GM12878 (cell line): ENCODE measurements around the gene ANAPC7. TPM values are rescaled to one million over a fixed set of nuclear protein-coding genes. Genes with fewer than 3 reads are reported as not detected.

Experiments
- ATAC-seq: fragments of 200-7000 bp; cut with Tn5 transposase; 3 replicates; pipeline ENCODE4 v1.9.1; 2020; ENCODE audit warnings: mild to moderate bottlenecking, moderate library complexity
- BruUV-seq: library from RNA; stranded (reverse); fragments of 400-500 nt; replicated peaks from 2 replicates; lab custom pipeline; 2021; lab: Mats Ljungman, UMichigan
- CTCF ChIA-PET: fragments of 300-600 bp; sonication (Branson Sonifier 250); formaldehyde crosslinking; extraction: SDS; loops from one replicate; lab custom pipeline; 2021; ENCODE audit warnings: inconsistent platforms; lab: Yijun Ruan, JAX
- POLR2A ChIA-PET: fragments of 350-600 bp; formaldehyde crosslinking; extraction: SDS; loops from one replicate; lab custom pipeline; 2021; ENCODE audit warnings: inconsistent platforms; lab: Charles Lee
- RAD21 ChIA-PET: fragments of 300-600 bp; sonication (Branson Sonifier 250); formaldehyde crosslinking; loops from one replicate; lab custom pipeline; 2023; ENCODE audit warnings: antibody characterized with exemption; ENCODE audit not compliant: unreplicated experiment; lab: Charles Lee
- SMC1A ChIA-PET: fragments of 300-600 bp; sonication (Branson Sonifier 250); formaldehyde crosslinking; loops from one replicate; lab custom pipeline; 2023; ENCODE audit not compliant: unreplicated experiment, uncharacterized antibody; lab: Charles Lee
- DNase-seq: peaks from one replicate; pipeline ENCODE4 v3.0.0-alpha.2; 2011; ENCODE audit warnings: low read depth, low spot score
- FAIRE-seq: peaks from 3 replicates; lab custom pipeline; 2011; peaks lifted over from hg19 to GRCh38; lab: Jason Lieb, UNC
- H2AFZ ChIP-seq: 2 replicates; pipeline ENCODE4 v1.6.0; 2011; ENCODE audit warnings: low read depth, low read length, control low read depth; ENCODE audit not compliant: control insufficient read depth
- H3K27ac ChIP-seq: 2 replicates; pipeline ENCODE4 v1.5.1; 2011; ENCODE audit warnings: control low read depth; ENCODE audit not compliant: control insufficient read depth, insufficient read depth
- H3K27me3 ChIP-seq, 2 experiments: replicated peaks in 1 of 2; 2 replicates each; pipeline versions ENCODE4 v1.6.0 to v1.6.1; 2011; ENCODE audit warnings: low read length in 1 of 2; ENCODE audit not compliant: control insufficient read depth in 2 of 2, insufficient read depth in 2 of 2
- H3K36me3 ChIP-seq, 2 experiments: 2 replicates each; pipeline ENCODE4 v1.5.1; 2011; ENCODE audit warnings: low read length in 1 of 2; ENCODE audit not compliant: control insufficient read depth in 2 of 2, insufficient read depth in 2 of 2
- H3K4me1 ChIP-seq: 2 replicates; pipeline ENCODE4 v1.6.1; 2011; ENCODE audit warnings: mild to moderate bottlenecking, low read length, moderate library complexity, mixed read lengths; ENCODE audit not compliant: control insufficient read depth, insufficient read depth
- H3K4me2 ChIP-seq: 2 replicates; pipeline ENCODE4 v1.6.0; 2011; ENCODE audit warnings: control low read depth; ENCODE audit not compliant: control insufficient read depth, insufficient read depth
- H3K4me3 ChIP-seq: fragments of 200-600 bp; sonication (generic); 2 replicates; pipeline ENCODE4 v1.5.1; 2016
- H3K79me2 ChIP-seq: 2 replicates; pipeline ENCODE4 v1.6.0; 2011; ENCODE audit warnings: low read length; ENCODE audit not compliant: control insufficient read depth, insufficient read depth
- H3K9ac ChIP-seq: 2 replicates; pipeline ENCODE4 v1.8.0; 2011; ENCODE audit warnings: low read length, control low read depth, mixed read lengths; ENCODE audit not compliant: control insufficient read depth, insufficient read depth
- H3K9me3 ChIP-seq: replicated peaks from 3 replicates; pipeline ENCODE4 v1.5.1; 2011; ENCODE audit warnings: mild to moderate bottlenecking, low read length; ENCODE audit not compliant: control insufficient read depth, insufficient read depth
- H4K20me1 ChIP-seq: 2 replicates; pipeline ENCODE4 v1.6.0; 2011; ENCODE audit not compliant: control insufficient read depth, insufficient read depth
- CHD2 ChIP-seq: IDR thresholded peaks from 2 replicates; pipeline ENCODE4 v1.6.1; 2011; ENCODE audit warnings: low read depth, low read length, improper control_type of control experiment, borderline replicate concordance
- CREB1 ChIP-seq: IDR thresholded peaks from 2 replicates; pipeline ENCODE4 v1.6.1; 2012; ENCODE audit warnings: low read depth, mild to moderate bottlenecking, inconsistent platforms
- GABPA ChIP-seq: IDR thresholded peaks from 2 replicates; pipeline ENCODE4 v1.6.1; 2014; ENCODE audit warnings: antibody characterized with exemption, low read depth, mild to moderate bottlenecking, inconsistent platforms
- LARP7 ChIP-seq: fragments of 450-650 bp; IDR thresholded peaks from 2 replicates; pipeline ENCODE4 v1.6.1; 2017; ENCODE audit warnings: mild to moderate bottlenecking
- MTA3 ChIP-seq: IDR thresholded peaks from 2 replicates; pipeline ENCODE4 v1.6.1; 2012; ENCODE audit warnings: low read length, inconsistent platforms, borderline replicate concordance
- MYC ChIP-seq: IDR thresholded peaks from 2 replicates; pipeline ENCODE4 v1.6.1; 2011; ENCODE audit warnings: mild to moderate bottlenecking, low read length, moderate library complexity, inconsistent platforms; ENCODE audit not compliant: insufficient read depth, insufficient replicate concordance, insufficient read length, severe bottlenecking
- NBN ChIP-seq: fragments of 450-650 bp; IDR thresholded peaks from 2 replicates; pipeline ENCODE4 v1.6.1; 2016
- NFIC ChIP-seq: IDR thresholded peaks from 2 replicates; pipeline ENCODE4 v1.6.1; 2012; ENCODE audit warnings: low read depth, mild to moderate bottlenecking, inconsistent platforms, low read length, moderate library complexity
- POLR2AphosphoS2 ChIP-seq: IDR thresholded peaks from 2 replicates; pipeline ENCODE4 v1.6.1; 2011; ENCODE audit warnings: low read depth, mild to moderate bottlenecking, low read length, improper control_type of control experiment, moderate library complexity
- ZNF24 ChIP-seq: fragments of 450-650 bp; IDR thresholded peaks from 2 replicates; pipeline ENCODE4 v1.6.1; 2017; ENCODE audit warnings: antibody characterized with exemption, mild to moderate bottlenecking
- ZNF384 ChIP-seq: IDR thresholded peaks from 2 replicates; pipeline ENCODE4 v1.6.1; 2012; ENCODE audit warnings: low read depth, mild to moderate bottlenecking, low read length, improper control_type of control experiment, borderline replicate concordance
- WGBS: methylation state at CpG from one replicate; pipeline ENCODE4 v1.1.6; 2016; ENCODE audit warnings: low lambda C conversion rate; ENCODE audit not compliant: insufficient replicate concordance, insufficient coverage; ENCODE audit errors: missing lambda C conversion rate; 5-methylcytosine and 5-hydroxymethylcytosine counted together
- in situ Hi-C: fragments of 300-500 bp; cut with MboI; formaldehyde crosslinking; loops from 9 replicates; pipeline ENCODE4 v1.14.3; 2018; ENCODE audit warnings: mixed read lengths
- intact Hi-C: fragments of 100-400 bp; cut with micrococcal nuclease; formaldehyde crosslinking; loops from one replicate; pipeline ENCODE4 v1.14.2; 2022; ENCODE audit not compliant: unreplicated experiment
- polyA plus RNA-seq, 11 experiments: library from polyadenylated mRNA; depleted of rRNA in 4 of 11; unstranded in 6 of 11; stranded (reverse) in 5 of 11; fragments of >200 nt; fragmentation: Nextera tagmentation in 4 of 11; fragmentation: Illumina TruSeq in 1 of 11; extraction: Ambion mirVana in 4 of 11; extraction: Trizol in 1 of 11; gene quantifications; 1 replicate in 1 of 11; 2 replicates in 10 of 11; pipeline versions ENCODE4 v1.2.1 to v1.2.3, GENCODE V29; 2011 to 2016; ENCODE audit warnings: inconsistent platforms in 2 of 11, missing spikeins in 2 of 11, low read depth in 1 of 11
- total RNA-seq, 4 experiments: library from RNA; depleted of rRNA in 3 of 4; stranded (reverse); fragments of >200 nt in 3 of 4; fragmentation: Illumina TruSeq in 1 of 4; extraction: Trizol in 1 of 4; gene quantifications; 2 replicates each; pipeline versions ENCODE4 v1.2.1 to v1.2.3, GENCODE V29; 2013 to 2021
- TF ChIP-seq, protein P1 (sequence below): fragments of 450-650 bp; IDR thresholded peaks from 2 replicates; pipeline ENCODE4 v1.6.1; 2016; ENCODE audit warnings: mild to moderate bottlenecking
- TF ChIP-seq, protein P2 (sequence below): fragments of 450-650 bp; formaldehyde crosslinking; IDR thresholded peaks from 2 replicates; pipeline ENCODE4 v1.5.0; 2022; ENCODE audit warnings: mild to moderate bottlenecking, missing genetic modification characterization

Gene ANAPC7
- total and polyA plus RNA-seq, 10 of the 15 experiments (the other 5 are each of a cell fraction or from before 2014, with no cell fraction given), result 24.5 to 77.9 (median 58.6) TPM

DNA sequence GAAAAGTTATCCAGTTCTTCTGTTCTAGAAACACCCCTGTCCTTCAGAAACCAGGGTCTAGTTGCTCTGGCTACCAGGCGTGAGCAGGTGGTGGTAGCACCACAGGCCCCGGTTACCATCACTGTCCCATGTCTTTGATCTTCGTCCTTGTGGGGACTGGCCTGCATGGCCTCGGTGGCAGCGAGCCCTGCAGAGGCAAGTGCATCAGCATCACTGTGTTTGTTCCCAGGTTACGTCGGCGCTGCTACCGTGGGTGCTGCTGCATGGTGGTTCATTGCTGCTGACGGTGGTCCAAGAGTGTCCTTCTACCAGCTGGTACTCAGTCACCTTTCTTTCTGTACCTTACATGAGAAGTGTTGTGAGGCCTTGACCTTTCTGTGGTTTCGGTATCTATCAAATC is 58.9 kb downstream of the ANAPC7 start:
- Histone ChIP-seq H2AFZ (no peak overlapping the region), H3K9ac (no peak overlapping the region), H3K27me3 (no peaks in the 10 kb centered on the region), H3K4me2 (no peak overlapping the region), H3K79me2 (no peaks in the 10 kb centered on the region), H4K20me1 (no peaks in the 10 kb centered on the region), H3K9me3 (no peaks in the 10 kb centered on the region), H3K27ac (no peak overlapping the region), H3K36me3 (peaks cover 50 to 60% of the 10 kb centered on the region in 2 experiments), H3K4me3 (no peak overlapping the region), H3K4me1 (no peaks in the 10 kb centered on the region)
- RAD21 ChIA-PET, result no interaction called here
- SMC1A ChIA-PET, result no interaction called here
- BruUV-seq, result no TSS peak
- DNase-seq, result no peak
- WGBS, result 98% methylated on average over 11 of the region's 11 CpGs
- intact Hi-C loops (no loop called here), in situ Hi-C loops (no loop called here)
- POLR2A ChIA-PET, result no interaction called here
- TF ChIP-seq LARP7 (no peak), CREB1 (no peak), ZNF384 (no peak), NBN (no peak)
- FAIRE-seq, result no peak
- CTCF ChIA-PET, result no interaction called here
- no peak for ATAC-seq

DNA sequence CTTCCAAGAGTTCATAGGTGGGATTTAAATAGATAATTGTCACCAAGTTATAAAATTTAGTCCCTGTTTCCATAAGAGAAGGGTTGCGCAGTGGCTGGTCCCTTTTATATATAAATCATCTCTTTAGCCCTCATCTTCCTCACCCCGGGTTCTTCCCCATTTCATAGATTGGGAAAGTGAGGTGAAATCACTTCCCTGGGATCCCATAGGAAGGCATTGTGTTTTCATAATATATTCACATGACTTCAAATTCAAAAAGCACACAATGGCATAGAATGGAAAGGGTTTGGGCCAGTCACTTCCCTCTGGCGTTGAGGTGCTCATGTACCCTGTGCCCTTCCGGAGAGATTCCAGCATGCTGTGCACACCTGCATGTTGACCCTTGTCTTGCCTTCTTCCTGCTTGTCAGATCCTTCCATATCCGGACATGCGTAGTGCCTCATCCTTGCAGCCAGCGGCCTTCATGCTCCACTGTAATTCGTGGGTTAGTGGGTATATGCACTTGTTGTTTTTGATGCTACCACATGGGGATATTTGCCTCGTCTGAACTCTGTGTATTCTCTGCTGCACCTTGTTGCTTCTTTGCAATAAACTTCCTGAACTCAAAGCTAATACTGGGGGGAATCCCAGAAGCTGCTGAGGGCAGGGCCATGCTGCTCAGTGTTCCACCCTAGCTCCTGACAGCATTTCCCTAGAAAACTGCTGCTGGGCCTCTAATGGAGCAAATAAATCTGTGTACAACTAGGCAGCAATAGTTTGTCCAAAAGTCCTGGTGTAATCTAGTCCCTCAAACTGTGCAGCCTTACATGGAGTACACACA is 59.6 kb downstream of the ANAPC7 start:
- Histone ChIP-seq H3K4me1 (no peaks in the 10 kb centered on the region), H3K9ac (no peak overlapping the region), H3K4me3 (no peak overlapping the region), H3K36me3 (peaks cover 55 to 58% of the 10 kb centered on the region in 2 experiments), H2AFZ (no peak overlapping the region), H3K79me2 (no peaks in the 10 kb centered on the region), H3K27me3 (no peaks in the 10 kb centered on the region), H4K20me1 (no peaks in the 10 kb centered on the region), H3K9me3 (no peaks in the 10 kb centered on the region), H3K4me2 (no peak overlapping the region), H3K27ac (no peak overlapping the region)
- intact Hi-C loops (no loop called here), in situ Hi-C loops (no loop called here)
- FAIRE-seq (no peak), DNase-seq (no peak), ATAC-seq (no peak)
- ChIA-PET CTCF (no interaction called here), SMC1A (no interaction called here), POLR2A (no interaction called here), RAD21 (no interaction called here)
- WGBS, result 75% methylated on average over 9 of the region's 9 CpGs
- BruUV-seq, result no TSS peak
- TF ChIP-seq CREB1 (no peak), POLR2AphosphoS2 (no peak), MTA3 (no peak), NBN (no peak), NFIC (no peak), MYC (no peak), GABPA (no peak), CHD2 (no peak), ZNF24 (no peak)
- TF ChIP-seq, protein P1, sequence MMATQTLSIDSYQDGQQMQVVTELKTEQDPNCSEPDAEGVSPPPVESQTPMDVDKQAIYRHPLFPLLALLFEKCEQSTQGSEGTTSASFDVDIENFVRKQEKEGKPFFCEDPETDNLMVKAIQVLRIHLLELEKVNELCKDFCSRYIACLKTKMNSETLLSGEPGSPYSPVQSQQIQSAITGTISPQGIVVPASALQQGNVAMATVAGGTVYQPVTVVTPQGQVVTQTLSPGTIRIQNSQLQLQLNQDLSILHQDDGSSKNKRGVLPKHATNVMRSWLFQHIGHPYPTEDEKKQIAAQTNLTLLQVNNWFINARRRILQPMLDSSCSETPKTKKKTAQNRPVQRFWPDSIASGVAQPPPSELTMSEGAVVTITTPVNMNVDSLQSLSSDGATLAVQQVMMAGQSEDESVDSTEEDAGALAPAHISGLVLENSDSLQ, result no peak
- TF ChIP-seq, protein P2, sequence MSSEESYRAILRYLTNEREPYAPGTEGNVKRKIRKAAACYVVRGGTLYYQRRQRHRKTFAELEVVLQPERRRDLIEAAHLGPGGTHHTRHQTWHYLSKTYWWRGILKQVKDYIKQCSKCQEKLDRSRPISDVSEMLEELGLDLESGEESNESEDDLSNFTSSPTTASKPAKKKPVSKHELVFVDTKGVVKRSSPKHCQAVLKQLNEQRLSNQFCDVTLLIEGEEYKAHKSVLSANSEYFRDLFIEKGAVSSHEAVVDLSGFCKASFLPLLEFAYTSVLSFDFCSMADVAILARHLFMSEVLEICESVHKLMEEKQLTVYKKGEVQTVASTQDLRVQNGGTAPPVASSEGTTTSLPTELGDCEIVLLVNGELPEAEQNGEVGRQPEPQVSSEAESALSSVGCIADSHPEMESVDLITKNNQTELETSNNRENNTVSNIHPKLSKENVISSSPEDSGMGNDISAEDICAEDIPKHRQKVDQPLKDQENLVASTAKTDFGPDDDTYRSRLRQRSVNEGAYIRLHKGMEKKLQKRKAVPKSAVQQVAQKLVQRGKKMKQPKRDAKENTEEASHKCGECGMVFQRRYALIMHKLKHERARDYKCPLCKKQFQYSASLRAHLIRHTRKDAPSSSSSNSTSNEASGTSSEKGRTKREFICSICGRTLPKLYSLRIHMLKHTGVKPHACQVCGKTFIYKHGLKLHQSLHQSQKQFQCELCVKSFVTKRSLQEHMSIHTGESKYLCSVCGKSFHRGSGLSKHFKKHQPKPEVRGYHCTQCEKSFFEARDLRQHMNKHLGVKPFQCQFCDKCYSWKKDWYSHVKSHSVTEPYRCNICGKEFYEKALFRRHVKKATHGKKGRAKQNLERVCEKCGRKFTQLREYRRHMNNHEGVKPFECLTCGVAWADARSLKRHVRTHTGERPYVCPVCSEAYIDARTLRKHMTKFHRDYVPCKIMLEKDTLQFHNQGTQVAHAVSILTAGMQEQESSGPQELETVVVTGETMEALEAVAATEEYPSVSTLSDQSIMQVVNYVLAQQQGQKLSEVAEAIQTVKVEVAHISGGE (CRISPR knock-in tag), result no peak
